ENCODE results near the gene HBG1.

The HBG1 gene

GRCh38 chr11:5277807-5278382, 28.2 kb upstream of the HBG1 start:
- WGBS, 2 donors (ENCODE audit: extremely low coverage in 2 of 2, insufficient read length in 2 of 2, insufficient replicate concordance in 1 of 2): no CpG with 5 or more reads among the region's 1 CpG
- no peak for DNase-seq (ENCODE audit: low spot score)

DNA sequence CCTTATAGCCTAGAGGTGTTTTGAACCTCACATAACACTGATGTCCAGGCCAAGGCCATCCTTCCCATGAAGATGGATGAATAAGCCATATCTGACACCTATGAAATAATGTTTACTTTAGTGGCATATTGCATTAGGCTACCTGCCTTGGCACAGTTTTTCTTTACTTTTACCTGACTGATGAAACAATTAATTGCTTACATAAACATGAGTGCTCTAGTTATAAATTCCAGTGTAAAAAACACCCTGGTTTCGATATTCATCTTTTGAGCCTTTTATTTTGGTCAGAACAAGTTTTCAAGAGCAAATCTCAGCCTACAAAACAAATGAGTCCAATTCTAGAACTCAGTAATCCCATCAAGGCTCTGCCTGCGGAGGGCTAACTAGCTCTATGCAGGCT, 27.0 kb upstream of the HBG1 start:
- no peak for DNase-seq (ENCODE audit: low spot score)
- no peaks in the 10 kb centered on the region for H3K9me3 ChIP-seq (replicated peaks in 1 of 2; ENCODE audit: control insufficient read depth in 2 of 2, insufficient read depth in 1 of 2, low read depth in 1 of 2, low read length in 2 of 2)
- H3K27me3 ChIP-seq (ENCODE audit: control insufficient read depth in 3 of 3, insufficient read depth in 3 of 3, low read depth in 1 of 3, low read length in 3 of 3): no peaks in the 10 kb centered on the region

More at GRCh38 chr11:5277807-5278382, 28.2 kb upstream of the HBG1 start:
- Histone ChIP-seq H2BK5ac (ENCODE audit: low read length) (no peak overlapping the region), H3K4me2 (ENCODE audit: insufficient read depth, low read length, poor library complexity, severe bottlenecking) (no peak overlapping the region), H4K8ac (ENCODE audit: low read depth, low read length) (no peak overlapping the region), H2AFZ (ENCODE audit: low read length) (no peak overlapping the region), H3K18ac (ENCODE audit: low read length) (no peak overlapping the region), H3K9me3 (replicated peaks in 1 of 2; ENCODE audit: control insufficient read depth in 2 of 2, insufficient read depth in 1 of 2, low read depth in 1 of 2, low read length in 2 of 2) (no peaks in the 10 kb centered on the region), H2BK15ac (ENCODE audit: low read length) (no peak overlapping the region), H3K9ac (ENCODE audit: low read depth, low read length, poor library complexity) (no peak overlapping the region), H3K4ac (ENCODE audit: low read length) (no peak overlapping the region), H3K27ac (replicated peaks; ENCODE audit: low read length) (no peak overlapping the region), H4K91ac (ENCODE audit: low read depth, low read length, poor library complexity) (no peak overlapping the region), H2AK5ac (ENCODE audit: low read depth, low read length) (no peak overlapping the region), H3K4me1 (ENCODE audit: control insufficient read depth in 2 of 2, insufficient read depth in 1 of 2, low read depth in 1 of 2, low read length in 2 of 2) (peaks cover 0 to 2% of the 10 kb centered on the region in 2 donors), H2BK120ac (ENCODE audit: low read depth, low read length) (no peak overlapping the region), H3K79me1 (ENCODE audit: low read depth, low read length) (no peaks in the 10 kb centered on the region), H3K14ac (ENCODE audit: low read length) (no peak overlapping the region), H3K4me3 (ENCODE audit: low read length in 2 of 2) (no peak overlapping the region), H3K27me3 (ENCODE audit: control insufficient read depth in 3 of 3, insufficient read depth in 3 of 3, low read depth in 1 of 3, low read length in 3 of 3) (no peaks in the 10 kb centered on the region), H3K23ac (ENCODE audit: low read depth, low read length, poor library complexity) (no peak overlapping the region), H3K36me3 (replicated peaks in 1 of 2; ENCODE audit: control insufficient read depth in 2 of 2, insufficient read depth in 2 of 2, low read length in 2 of 2) (no peaks in the 10 kb centered on the region), H2BK12ac (ENCODE audit: low read length) (no peak overlapping the region)

GRCh38 chr11:5275369-5276110, 25.9 kb upstream of the HBG1 start:
- H2BK5ac ChIP-seq (ENCODE audit: low read length): no peak overlapping the region
- H3K14ac ChIP-seq (ENCODE audit: low read length): no peak overlapping the region
- H2BK12ac ChIP-seq (ENCODE audit: low read length): no peak overlapping the region
- no peak overlapping the region for H3K4me2 ChIP-seq (ENCODE audit: insufficient read depth, low read length, poor library complexity, severe bottlenecking)
- DNase-seq (ENCODE audit: low spot score): no peak
- no peak overlapping the region for H3K4me3 ChIP-seq (ENCODE audit: low read length in 2 of 2)
- no peak overlapping the region for H3K23ac ChIP-seq (ENCODE audit: low read depth, low read length, poor library complexity)
- no peaks in the 10 kb centered on the region for H3K36me3 ChIP-seq (replicated peaks in 1 of 2; ENCODE audit: control insufficient read depth in 2 of 2, insufficient read depth in 2 of 2, low read length in 2 of 2)
- no peak overlapping the region for H4K91ac ChIP-seq (ENCODE audit: low read depth, low read length, poor library complexity)
- H3K27me3 ChIP-seq (ENCODE audit: control insufficient read depth in 3 of 3, insufficient read depth in 3 of 3, low read depth in 1 of 3, low read length in 3 of 3): no peaks in the 10 kb centered on the region
- WGBS, 2 donors (ENCODE audit: extremely low coverage in 2 of 2, insufficient read length in 2 of 2, insufficient replicate concordance in 1 of 2): no CpG with 5 or more reads among the region's 6 CpGs
- no peaks in the 10 kb centered on the region for H3K9me3 ChIP-seq (replicated peaks in 1 of 2; ENCODE audit: control insufficient read depth in 2 of 2, insufficient read depth in 1 of 2, low read depth in 1 of 2, low read length in 2 of 2)
- no peak overlapping the region for H2AK5ac ChIP-seq (ENCODE audit: low read depth, low read length)
- peaks cover 0 to 2% of the 10 kb centered on the region in 2 donors for H3K4me1 ChIP-seq (ENCODE audit: control insufficient read depth in 2 of 2, insufficient read depth in 1 of 2, low read depth in 1 of 2, low read length in 2 of 2)
- H3K18ac ChIP-seq (ENCODE audit: low read length): no peak overlapping the region
- no peaks in the 10 kb centered on the region for H3K79me1 ChIP-seq (ENCODE audit: low read depth, low read length)
- H2BK15ac ChIP-seq (ENCODE audit: low read length): no peak overlapping the region
- H3K27ac ChIP-seq (replicated peaks; ENCODE audit: low read length): no peak overlapping the region
- H3K9ac ChIP-seq (ENCODE audit: low read depth, low read length, poor library complexity): no peak overlapping the region
- H4K8ac ChIP-seq (ENCODE audit: low read depth, low read length): no peak overlapping the region
- H2BK120ac ChIP-seq (ENCODE audit: low read depth, low read length): no peak overlapping the region
- H3K4ac ChIP-seq (ENCODE audit: low read length): no peak overlapping the region
- no peak overlapping the region for H2AFZ ChIP-seq (ENCODE audit: low read length)

More for the DNA sequence above, 27.0 kb upstream of the HBG1 start:
- H2BK120ac ChIP-seq (ENCODE audit: low read depth, low read length): no peak overlapping the region
- no peak overlapping the region for H2AFZ ChIP-seq (ENCODE audit: low read length)
- no peak overlapping the region for H4K91ac ChIP-seq (ENCODE audit: low read depth, low read length, poor library complexity)
- H2BK12ac ChIP-seq (ENCODE audit: low read length): no peak overlapping the region
- H3K23ac ChIP-seq (ENCODE audit: low read depth, low read length, poor library complexity): no peak overlapping the region
- peaks cover 0 to 2% of the 10 kb centered on the region in 2 donors for H3K4me1 ChIP-seq (ENCODE audit: control insufficient read depth in 2 of 2, insufficient read depth in 1 of 2, low read depth in 1 of 2, low read length in 2 of 2)
- H3K36me3 ChIP-seq (replicated peaks in 1 of 2; ENCODE audit: control insufficient read depth in 2 of 2, insufficient read depth in 2 of 2, low read length in 2 of 2): no peaks in the 10 kb centered on the region
- H3K9ac ChIP-seq (ENCODE audit: low read depth, low read length, poor library complexity): no peak overlapping the region
- no peak overlapping the region for H3K14ac ChIP-seq (ENCODE audit: low read length)
- H3K27ac ChIP-seq (replicated peaks; ENCODE audit: low read length): no peak overlapping the region
- no peak overlapping the region for H3K4me3 ChIP-seq (ENCODE audit: low read length in 2 of 2)
- H3K79me1 ChIP-seq (ENCODE audit: low read depth, low read length): no peaks in the 10 kb centered on the region
- WGBS, 2 donors (ENCODE audit: extremely low coverage in 2 of 2, insufficient read length in 2 of 2, insufficient replicate concordance in 1 of 2): no CpG with 5 or more reads among the region's 2 CpGs
- H3K18ac ChIP-seq (ENCODE audit: low read length): no peak overlapping the region
- H3K4me2 ChIP-seq (ENCODE audit: insufficient read depth, low read length, poor library complexity, severe bottlenecking): no peak overlapping the region
- H2BK5ac ChIP-seq (ENCODE audit: low read length): no peak overlapping the region
- H2BK15ac ChIP-seq (ENCODE audit: low read length): no peak overlapping the region
- no peak overlapping the region for H4K8ac ChIP-seq (ENCODE audit: low read depth, low read length)
- H3K4ac ChIP-seq (ENCODE audit: low read length): no peak overlapping the region
- H2AK5ac ChIP-seq (ENCODE audit: low read depth, low read length): no peak overlapping the region

DNA sequence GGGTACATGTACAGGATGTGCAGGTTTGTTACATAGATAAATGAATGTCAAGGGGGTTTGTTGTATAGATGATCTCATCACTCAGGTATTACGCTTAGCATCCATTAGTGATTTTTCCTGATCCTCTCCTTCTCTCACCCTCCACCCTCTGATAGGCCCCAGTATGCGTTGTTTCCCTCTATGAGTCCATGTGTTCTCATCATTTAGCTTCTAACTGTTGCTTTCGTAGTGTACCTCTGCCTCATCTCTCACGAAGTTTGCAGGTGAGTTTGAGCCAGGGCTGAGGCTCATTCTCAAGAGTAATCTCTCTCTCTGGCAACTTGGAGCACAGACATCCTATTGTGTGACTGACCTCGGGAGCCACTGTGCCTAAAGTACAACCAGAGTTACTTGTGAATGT, 24.7 kb upstream of the HBG1 start:
- Histone ChIP-seq H2AFZ (ENCODE audit: low read length) (no peak overlapping the region), H3K14ac (ENCODE audit: low read length) (no peak overlapping the region), H3K36me3 (replicated peaks in 1 of 2; ENCODE audit: control insufficient read depth in 2 of 2, insufficient read depth in 2 of 2, low read length in 2 of 2) (no peaks in the 10 kb centered on the region), H3K4me2 (ENCODE audit: insufficient read depth, low read length, poor library complexity, severe bottlenecking) (no peak overlapping the region), H2BK15ac (ENCODE audit: low read length) (no peak overlapping the region), H3K4me1 (ENCODE audit: control insufficient read depth in 2 of 2, insufficient read depth in 1 of 2, low read depth in 1 of 2, low read length in 2 of 2) (peaks cover 0 to 2% of the 10 kb centered on the region in 2 donors), H3K18ac (ENCODE audit: low read length) (no peak overlapping the region), H3K23ac (ENCODE audit: low read depth, low read length, poor library complexity) (no peak overlapping the region), H2BK120ac (ENCODE audit: low read depth, low read length) (no peak overlapping the region), H3K4ac (ENCODE audit: low read length) (no peak overlapping the region), H2BK12ac (ENCODE audit: low read length) (no peak overlapping the region), H3K9me3 (replicated peaks in 1 of 2; ENCODE audit: control insufficient read depth in 2 of 2, insufficient read depth in 1 of 2, low read depth in 1 of 2, low read length in 2 of 2) (no peaks in the 10 kb centered on the region), H3K4me3 (ENCODE audit: low read length in 2 of 2) (no peak overlapping the region), H2AK5ac (ENCODE audit: low read depth, low read length) (no peak overlapping the region), H3K9ac (ENCODE audit: low read depth, low read length, poor library complexity) (no peak overlapping the region), H4K91ac (ENCODE audit: low read depth, low read length, poor library complexity) (no peak overlapping the region), H2BK5ac (ENCODE audit: low read length) (no peak overlapping the region), H3K79me1 (ENCODE audit: low read depth, low read length) (no peaks in the 10 kb centered on the region), H3K27ac (replicated peaks; ENCODE audit: low read length) (no peak overlapping the region), H4K8ac (ENCODE audit: low read depth, low read length) (no peak overlapping the region), H3K27me3 (ENCODE audit: control insufficient read depth in 3 of 3, insufficient read depth in 3 of 3, low read depth in 1 of 3, low read length in 3 of 3) (no peaks in the 10 kb centered on the region)
- WGBS, 2 donors (ENCODE audit: extremely low coverage in 2 of 2, insufficient read length in 2 of 2, insufficient replicate concordance in 1 of 2): no CpG with 5 or more reads among the region's 5 CpGs
- no peak for DNase-seq (ENCODE audit: low spot score)

Data from neuronal stem cell (in vitro differentiated cells).